GM23248 (cell line): ENCODE data around the gene HYLS1. TPM values are rescaled to one million over a fixed set of nuclear protein-coding genes. Genes with fewer than 3 reads are reported as not detected.

Experiments
- DNase-seq: peaks from one replicate; pipeline ENCODE4 v3.0.0-alpha.2; 2015
- H2AFZ ChIP-seq: fragments of 200-600 bp; sonication (generic); 2 replicates; pipeline ENCODE4 v1.6.1; 2016; ENCODE audit warnings: antibody characterized with exemption
- H3F3A ChIP-seq: fragments of 200-600 bp; sonication (generic); 2 replicates; pipeline ENCODE4 v1.6.1; 2016; ENCODE audit warnings: mild to moderate bottlenecking, antibody characterized with exemption, mixed run types; ENCODE audit not compliant: insufficient read depth
- H3K27ac ChIP-seq: fragments of 200-600 bp; sonication (generic); 2 replicates; pipeline ENCODE4 v1.5.1; 2016; ENCODE audit warnings: mild to moderate bottlenecking
- H3K27me3 ChIP-seq: fragments of 200-600 bp; sonication (generic); replicated peaks from 2 replicates; pipeline ENCODE4 v1.6.1; 2016; ENCODE audit warnings: mild to moderate bottlenecking; ENCODE audit not compliant: insufficient read depth
- H3K36me3 ChIP-seq: fragments of 200-600 bp; sonication (generic); 2 replicates; pipeline ENCODE4 v1.6.1; 2016; ENCODE audit warnings: low read depth, mild to moderate bottlenecking
- H3K4me1 ChIP-seq: fragments of 200-600 bp; sonication (generic); 2 replicates; pipeline ENCODE4 v1.6.1; 2016; ENCODE audit warnings: mild to moderate bottlenecking; ENCODE audit not compliant: insufficient read depth
- H3K4me2 ChIP-seq: fragments of 200-600 bp; sonication (generic); one replicate; pipeline ENCODE4 v1.6.1; 2016; ENCODE audit warnings: mild to moderate bottlenecking; ENCODE audit not compliant: unreplicated experiment
- H3K4me3 ChIP-seq: fragments of 200-600 bp; sonication (generic); 2 replicates; pipeline ENCODE4 v1.5.1; 2016; ENCODE audit warnings: mild to moderate bottlenecking
- H3K79me2 ChIP-seq: fragments of 200-600 bp; sonication (generic); 2 replicates; pipeline ENCODE4 v1.6.1; 2016; ENCODE audit warnings: mild to moderate bottlenecking; ENCODE audit not compliant: insufficient read depth
- H3K9ac ChIP-seq: fragments of 200-600 bp; sonication (generic); 2 replicates; pipeline ENCODE4 v1.6.1; 2016; ENCODE audit warnings: mild to moderate bottlenecking
- H3K9me2 ChIP-seq: fragments of 200-600 bp; sonication (generic); 2 replicates; pipeline ENCODE4 v1.6.1; 2016; ENCODE audit warnings: mixed run types, mild to moderate bottlenecking, moderate library complexity; ENCODE audit not compliant: insufficient read depth
- H3K9me3 ChIP-seq: fragments of 200-600 bp; sonication (generic); one replicate; pipeline ENCODE4 v1.6.1; 2017; ENCODE audit warnings: low read depth
- H4K20me1 ChIP-seq: fragments of 200-600 bp; sonication (generic); 2 replicates; pipeline ENCODE4 v1.6.0; 2016; ENCODE audit not compliant: insufficient read depth
- EZH2 ChIP-seq: fragments of 200-600 bp; sonication (generic); IDR thresholded peaks from 2 replicates; pipeline ENCODE4 v1.6.1; 2018; ENCODE audit warnings: antibody characterized with exemption, mild to moderate bottlenecking; ENCODE audit not compliant: insufficient read depth, poor library complexity, severe bottlenecking
- EZH2phosphoT487 ChIP-seq: fragments of 200-600 bp; sonication (generic); IDR thresholded peaks from 2 replicates; pipeline ENCODE4 v1.6.1; 2018; ENCODE audit warnings: antibody characterized with exemption, moderate library complexity, mild to moderate bottlenecking, low read depth; ENCODE audit not compliant: insufficient read depth
- WGBS, 2 experiments: methylation state at CpG; one replicate each; pipeline ENCODE4 v1.1.6; 2015 to 2017; ENCODE audit warnings: low lambda C conversion rate in 2 of 2, low coverage in 1 of 2; ENCODE audit errors: missing lambda C conversion rate in 2 of 2; 5-methylcytosine and 5-hydroxymethylcytosine counted together
- in situ Hi-C: fragments of 300-500 bp; cut with MboI; formaldehyde crosslinking; loops from 2 replicates; pipeline ENCODE4 v1.15.0; 2020
- polyA plus RNA-seq: library from polyadenylated mRNA; unstranded; fragments of >200 nt; fragmentation: Nextera tagmentation; extraction: Ambion mirVana; gene quantifications from 2 replicates; pipeline ENCODE4 v1.2.1, GENCODE V29; 2016
- total RNA-seq: library from RNA; depleted of rRNA; stranded (reverse); fragments of >200 nt; shearing (Covaris generic); gene quantifications from 2 replicates; pipeline ENCODE4 v1.2.3, GENCODE V29; 2014

HYLS1 gene
- total and polyA plus RNA-seq, 2 experiments from 2014 or later, result 6.2 to 11.7 TPM

- Histone ChIP-seq H3K36me3 (no peaks in the 10 kb centered on the region), H3K27ac (no peak overlapping the region), H3K4me3 (no peak overlapping the region), H3K27me3 (peaks cover 55% of the 10 kb centered on the region), H3K9ac (no peak overlapping the region), H3K79me2 (no peaks in the 10 kb centered on the region), H3F3A (no peaks in the 10 kb centered on the region), H3K9me3 (no peaks in the 10 kb centered on the region), H3K9me2 (no peaks in the 10 kb centered on the region), H3K4me2 (no peak overlapping the region), H3K4me1 (no peaks in the 10 kb centered on the region), H2AFZ (no peak overlapping the region), H4K20me1 (no peaks in the 10 kb centered on the region)
- in situ Hi-C loops, result loop anchor here (5.0 kb wide), 1 partner anchor 276 kb away; no protein-coding TSS in a partner anchor
- 67 to 69% methylated on average over 9 of the region's 9 CpGs for WGBS, 2 experiments
- no peak for TF ChIP-seq EZH2
- TF ChIP-seq EZH2phosphoT487, result no peak
- DNase-seq, result no peak
These were observed 33.6 kb downstream of the HYLS1 start for GRCh38 chr11:125921042-125921441.

- no peak for DNase-seq
- peaks cover 49% of the 10 kb centered on the region for H3K27me3 ChIP-seq
- in situ Hi-C loops, result loop anchor here (5.0 kb wide), 1 partner anchor 275 kb away; no protein-coding TSS in a partner anchor
These were observed 34.7 kb downstream of the HYLS1 start for GRCh38 chr11:125922156-125922555.

GRCh38 chr11:125923012-125923579, 35.6 kb downstream of the HYLS1 start:
- Histone ChIP-seq H3K9me3 (no peaks in the 10 kb centered on the region), H3K79me2 (no peaks in the 10 kb centered on the region), H4K20me1 (no peaks in the 10 kb centered on the region), H2AFZ (no peak overlapping the region), H3K9me2 (no peaks in the 10 kb centered on the region), H3K27ac (no peak overlapping the region), H3K27me3 (peaks cover 48% of the 10 kb centered on the region), H3F3A (no peaks in the 10 kb centered on the region), H3K36me3 (no peaks in the 10 kb centered on the region), H3K4me1 (no peaks in the 10 kb centered on the region), H3K4me2 (no peak overlapping the region), H3K4me3 (no peak overlapping the region), H3K9ac (no peak overlapping the region)
- 1 to 5% methylated on average over 8 of the region's 8 CpGs for WGBS, 2 experiments
- TF ChIP-seq EZH2phosphoT487 (no peak), EZH2 (no peak)
- in situ Hi-C loops, result loop anchor here (5.0 kb wide), 1 partner anchor 274 kb away; no protein-coding TSS in a partner anchor
- peak; percentile 82 for DNase-seq

More at GRCh38 chr11:125922156-125922555, 34.7 kb downstream of the HYLS1 start:
- Histone ChIP-seq H3K79me2 (no peaks in the 10 kb centered on the region), H3K9me2 (no peaks in the 10 kb centered on the region), H2AFZ (no peak overlapping the region), H3K27ac (no peak overlapping the region), H3K4me2 (no peak overlapping the region), H4K20me1 (no peaks in the 10 kb centered on the region), H3K9me3 (no peaks in the 10 kb centered on the region), H3K4me1 (no peaks in the 10 kb centered on the region), H3K36me3 (no peaks in the 10 kb centered on the region), H3F3A (no peaks in the 10 kb centered on the region), H3K9ac (no peak overlapping the region), H3K4me3 (no peak overlapping the region)
- 60 to 64% methylated on average over 3 of the region's 3 CpGs for WGBS, 2 experiments
- no peak for TF ChIP-seq EZH2
- no peak for TF ChIP-seq EZH2phosphoT487

- H3K9ac ChIP-seq, result no peak overlapping the region
- H3K36me3 ChIP-seq, result no peaks in the 10 kb centered on the region
- no peaks in the 10 kb centered on the region for H3K4me1 ChIP-seq
- no peaks in the 10 kb centered on the region for H4K20me1 ChIP-seq
- no peak overlapping the region for H2AFZ ChIP-seq
- in situ Hi-C loops, result loop anchor here (5.0 kb wide), 1 partner anchor 274 kb away; no protein-coding TSS in a partner anchor
- TF ChIP-seq EZH2 (no peak), EZH2phosphoT487 (no peak)
- no peaks in the 10 kb centered on the region for H3K9me3 ChIP-seq
- DNase-seq, result no peak
- no peak overlapping the region for H3K4me2 ChIP-seq
- peaks cover 47% of the 10 kb centered on the region for H3K27me3 ChIP-seq
- H3K9me2 ChIP-seq, result no peaks in the 10 kb centered on the region
- WGBS, 2 experiments, result 82 to 83% methylated on average over 8 of the region's 8 CpGs
- H3K27ac ChIP-seq, result no peak overlapping the region
- no peak overlapping the region for H3K4me3 ChIP-seq
- no peaks in the 10 kb centered on the region for H3F3A ChIP-seq
- H3K79me2 ChIP-seq, result no peaks in the 10 kb centered on the region
These were observed 36.2 kb downstream of the HYLS1 start for GRCh38 chr11:125923633-125924032.
